ENCODE results near the gene LPP. TPM values are rescaled to one million over a fixed set of nuclear protein-coding genes. Genes with fewer than 3 reads are reported as not detected.

The LPP gene
- total RNA-seq, 2 donors from 2014 or later, result 1,568 to 1,607 TPM

DNA sequence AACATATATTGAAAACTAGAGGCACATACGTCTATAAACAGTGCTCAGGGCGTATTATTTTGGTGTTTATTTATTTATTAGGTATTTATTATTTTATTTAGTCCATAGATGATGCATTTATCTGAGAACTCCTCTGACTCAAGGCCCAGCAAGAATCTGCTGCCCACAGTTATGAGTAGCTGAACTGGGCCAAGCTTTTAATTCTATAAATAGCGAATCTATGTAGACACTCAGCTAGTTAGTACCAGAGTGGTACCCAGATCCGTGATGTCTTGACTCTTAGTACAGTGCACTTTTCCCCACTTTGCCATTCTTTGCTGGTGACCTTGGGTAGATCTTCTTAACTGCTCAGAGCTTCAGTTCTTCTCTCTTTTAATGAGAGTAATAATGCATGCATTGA, 647.4 kb downstream of the LPP start:
- Histone ChIP-seq H3K27me3 (replicated peaks; ENCODE audit: insufficient read depth) (no peaks in the 10 kb centered on the region), H3K9me3 (no peaks in the 10 kb centered on the region), H3K4me1 (ENCODE audit: control insufficient read depth in 1 of 2, low read depth in 2 of 2) (peaks cover 49 to 55% of the 10 kb centered on the region in 2 donors), H3K27ac (no peak overlapping the region), H3K4me3 (no peak overlapping the region), H3K36me3 (no peaks in the 10 kb centered on the region)
- TF ChIP-seq, protein P1, sequence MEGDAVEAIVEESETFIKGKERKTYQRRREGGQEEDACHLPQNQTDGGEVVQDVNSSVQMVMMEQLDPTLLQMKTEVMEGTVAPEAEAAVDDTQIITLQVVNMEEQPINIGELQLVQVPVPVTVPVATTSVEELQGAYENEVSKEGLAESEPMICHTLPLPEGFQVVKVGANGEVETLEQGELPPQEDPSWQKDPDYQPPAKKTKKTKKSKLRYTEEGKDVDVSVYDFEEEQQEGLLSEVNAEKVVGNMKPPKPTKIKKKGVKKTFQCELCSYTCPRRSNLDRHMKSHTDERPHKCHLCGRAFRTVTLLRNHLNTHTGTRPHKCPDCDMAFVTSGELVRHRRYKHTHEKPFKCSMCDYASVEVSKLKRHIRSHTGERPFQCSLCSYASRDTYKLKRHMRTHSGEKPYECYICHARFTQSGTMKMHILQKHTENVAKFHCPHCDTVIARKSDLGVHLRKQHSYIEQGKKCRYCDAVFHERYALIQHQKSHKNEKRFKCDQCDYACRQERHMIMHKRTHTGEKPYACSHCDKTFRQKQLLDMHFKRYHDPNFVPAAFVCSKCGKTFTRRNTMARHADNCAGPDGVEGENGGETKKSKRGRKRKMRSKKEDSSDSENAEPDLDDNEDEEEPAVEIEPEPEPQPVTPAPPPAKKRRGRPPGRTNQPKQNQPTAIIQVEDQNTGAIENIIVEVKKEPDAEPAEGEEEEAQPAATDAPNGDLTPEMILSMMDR (IDR thresholded peaks at IDR 0.05), result no peak
- DNase-seq (ENCODE audit: low spot score) (no peak), ATAC-seq (ENCODE audit: insufficient number of reproducible peaks, low FRiP score, low read depth) (no peak)

DNA sequence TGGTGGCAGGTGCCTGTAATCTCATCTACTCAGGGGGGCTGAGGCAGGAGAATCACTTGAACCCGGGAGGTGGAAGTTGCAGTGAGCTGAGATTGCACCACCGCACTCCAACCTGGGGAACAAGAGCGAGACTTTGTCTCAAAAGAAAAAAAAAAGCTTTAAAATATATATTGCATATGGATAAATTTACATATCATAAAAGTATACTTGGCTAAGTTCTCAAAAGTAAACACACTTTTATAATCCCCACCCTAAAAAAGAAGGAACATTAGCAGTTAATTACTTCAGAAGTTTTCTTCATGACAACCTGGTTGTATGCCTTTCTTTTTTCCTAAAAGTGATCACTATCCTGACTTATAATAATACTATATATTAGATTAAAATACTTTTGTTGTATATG, 648.7 kb downstream of the LPP start:
- Histone ChIP-seq H3K4me3 (no peak overlapping the region), H3K4me1 (ENCODE audit: control insufficient read depth in 1 of 2, low read depth in 2 of 2) (peaks cover 39 to 42% of the 10 kb centered on the region in 2 donors), H3K9me3 (peaks cover 4% of the 10 kb centered on the region), H3K36me3 (no peaks in the 10 kb centered on the region), H3K27ac (no peak overlapping the region), H3K27me3 (replicated peaks; ENCODE audit: insufficient read depth) (no peaks in the 10 kb centered on the region)
- DNase-seq (ENCODE audit: low spot score), result no peak
- TF ChIP-seq, protein P1 (IDR thresholded peaks at IDR 0.05), result no peak
- no peak for ATAC-seq (ENCODE audit: insufficient number of reproducible peaks, low FRiP score, low read depth)

- peaks cover 4 to 6% of the 10 kb centered on the region in 2 donors for H3K4me1 ChIP-seq (ENCODE audit: control insufficient read depth in 1 of 2, low read depth in 2 of 2)
- no peaks in the 10 kb centered on the region for H3K36me3 ChIP-seq
- H3K4me3 ChIP-seq, result no peak overlapping the region
- DNase-seq (ENCODE audit: low spot score) (no peak), ATAC-seq (ENCODE audit: insufficient number of reproducible peaks, low FRiP score, low read depth) (no peak)
- no peak overlapping the region for H3K27ac ChIP-seq
- TF ChIP-seq, protein P1 (IDR thresholded peaks at IDR 0.05), result no peak
- no peaks in the 10 kb centered on the region for H3K27me3 ChIP-seq (replicated peaks; ENCODE audit: insufficient read depth)
- peaks cover 12% of the 10 kb centered on the region for H3K9me3 ChIP-seq
These were observed 653.0 kb downstream of the LPP start for GRCh38 chr3:188807006-188807405.

DNA sequence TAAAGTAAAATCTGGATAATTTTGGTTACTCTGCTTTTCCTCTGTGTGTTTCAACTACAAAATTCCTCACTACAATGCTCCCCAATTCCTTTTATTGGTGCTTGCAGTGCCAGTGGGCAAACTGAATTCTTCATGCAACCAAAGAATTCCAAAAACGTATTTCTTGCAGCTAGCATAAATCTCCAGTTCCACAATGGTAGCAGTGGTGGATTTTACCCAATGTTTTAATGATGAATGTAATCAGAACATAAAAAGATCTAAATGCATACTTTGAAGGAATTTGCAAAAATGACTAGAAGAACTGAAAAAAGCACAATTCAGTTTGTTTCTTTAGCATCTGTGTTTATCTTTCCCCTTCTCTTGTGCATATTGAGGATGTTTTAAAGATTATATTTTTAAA, 658.2 kb downstream of the LPP start:
- ATAC-seq (ENCODE audit: insufficient number of reproducible peaks, low FRiP score, low read depth) (no peak), DNase-seq (ENCODE audit: low spot score) (no peak)
- TF ChIP-seq, protein P1 (IDR thresholded peaks at IDR 0.05), result no peak
- Histone ChIP-seq H3K4me3 (no peak overlapping the region), H3K4me1 (ENCODE audit: control insufficient read depth in 1 of 2, low read depth in 2 of 2) (peaks cover 7 to 10% of the 10 kb centered on the region in 2 donors), H3K27me3 (replicated peaks; ENCODE audit: insufficient read depth) (no peaks in the 10 kb centered on the region), H3K36me3 (no peaks in the 10 kb centered on the region), H3K9me3 (peaks cover 12% of the 10 kb centered on the region), H3K27ac (no peak overlapping the region)

DNA sequence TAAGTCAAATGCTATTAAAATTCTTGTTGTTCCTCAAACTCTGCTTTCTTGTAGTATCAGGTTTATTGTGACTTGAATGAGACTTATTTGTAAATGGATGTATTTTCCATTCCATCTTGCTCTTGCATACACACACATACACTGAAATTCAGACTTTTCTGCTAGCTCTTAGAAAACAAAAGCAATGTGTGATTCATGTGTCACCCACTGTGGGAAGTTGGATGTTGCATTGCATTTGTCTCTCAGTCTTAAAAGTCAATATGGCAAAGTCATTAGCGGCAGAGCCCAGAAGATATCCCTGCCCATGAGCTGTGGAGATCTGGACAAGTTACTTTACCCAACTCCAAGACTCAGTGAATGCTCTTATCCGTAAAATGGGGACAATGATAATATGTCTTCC, 660.6 kb downstream of the LPP start:
- TF ChIP-seq, protein P1 (IDR thresholded peaks at IDR 0.05), result no peak
- no peak for DNase-seq (ENCODE audit: low spot score)
- Histone ChIP-seq H3K9me3 (no peaks in the 10 kb centered on the region), H3K4me3 (no peak overlapping the region), H3K27me3 (replicated peaks; ENCODE audit: insufficient read depth) (no peaks in the 10 kb centered on the region), H3K4me1 (ENCODE audit: control insufficient read depth in 1 of 2, low read depth in 2 of 2) (peaks cover 10 to 28% of the 10 kb centered on the region in 2 donors), H3K36me3 (no peaks in the 10 kb centered on the region), H3K27ac (no peak overlapping the region)
- no peak for ATAC-seq (ENCODE audit: insufficient number of reproducible peaks, low FRiP score, low read depth)
